ENCODE measurements around the gene TMPRSS11E.
"Not testable (repeated sequence)": the region's sequence is repeated elsewhere in the genome, so short reads cannot be mapped to it uniquely, and the experiment has no call there.

Gene TMPRSS11E

GRCh38 chr4:68462691-68463090 is 15.4 kb downstream of the TMPRSS11E start:
- DNase-seq (ENCODE audit: low read depth in 2 of 2), result no peak

DNA sequence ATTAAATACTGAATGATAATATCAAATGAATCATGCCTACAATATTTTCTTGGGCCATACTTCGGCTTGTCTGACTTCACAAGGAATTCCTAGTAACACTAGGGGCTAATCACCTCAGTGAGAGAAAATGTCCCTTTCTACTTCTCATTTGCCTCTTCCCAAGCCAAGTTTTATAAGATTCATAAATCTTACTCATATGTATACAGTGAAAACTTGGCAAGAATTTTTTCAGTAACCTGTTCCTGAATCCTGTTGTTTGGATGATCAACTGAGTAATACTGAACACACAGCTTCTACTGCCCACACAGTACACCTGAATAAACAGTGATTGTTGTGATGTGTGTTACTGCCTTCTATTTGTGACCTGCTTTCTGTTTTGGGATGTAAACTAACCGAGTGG is 16.5 kb downstream of the TMPRSS11E start:
- no peak for DNase-seq (ENCODE audit: low read depth in 2 of 2)

GRCh38 chr4:68465058-68465457 is 17.8 kb downstream of the TMPRSS11E start:
- DNase-seq (ENCODE audit: low read depth in 2 of 2), result no peak

DNA sequence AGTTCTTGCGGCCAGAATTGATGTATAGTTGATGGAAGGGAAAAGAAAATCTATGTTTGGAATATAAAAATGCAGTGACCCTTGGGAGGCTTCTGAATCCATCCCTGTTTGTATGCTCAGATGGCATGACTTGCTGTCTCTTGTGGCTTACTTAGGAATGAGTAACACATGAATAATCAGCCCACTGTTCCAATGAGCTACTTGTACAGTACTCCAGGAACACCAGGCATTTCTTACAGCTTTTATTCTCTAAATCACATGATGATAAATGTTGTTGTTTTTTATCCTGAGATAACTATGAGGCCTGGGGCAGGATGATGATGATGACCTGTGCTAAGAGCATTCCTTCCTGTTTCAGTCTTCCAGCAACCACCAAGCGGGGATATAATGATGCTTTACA is 18.9 kb downstream of the TMPRSS11E start:
- DNase-seq (ENCODE audit: low read depth in 2 of 2), result no peak

DNA sequence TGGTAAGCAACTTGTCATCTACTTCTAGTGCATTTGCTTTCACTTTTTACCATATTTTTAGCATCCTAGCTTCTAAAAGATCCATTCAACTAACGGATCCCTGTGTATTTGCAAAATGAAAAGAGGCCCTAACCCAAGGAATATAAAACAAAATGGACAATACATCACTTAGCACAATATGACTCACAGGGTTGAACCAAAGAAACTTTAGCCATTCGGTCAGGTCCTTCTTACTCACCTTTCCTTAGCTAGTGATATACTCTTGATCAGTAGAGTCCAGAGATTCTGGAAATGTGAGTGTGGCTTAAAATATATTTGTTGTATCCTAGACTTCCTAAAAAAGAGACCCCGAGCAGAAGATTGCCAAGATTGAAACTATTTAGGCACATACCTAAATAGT is 19.5 kb downstream of the TMPRSS11E start:
- no peak for DNase-seq (ENCODE audit: low read depth in 2 of 2)

- no peak for DNase-seq (ENCODE audit: low read depth in 2 of 2)
Measured at GRCh38 chr4:68469482-68469881, 22.2 kb downstream of the TMPRSS11E start.

DNA sequence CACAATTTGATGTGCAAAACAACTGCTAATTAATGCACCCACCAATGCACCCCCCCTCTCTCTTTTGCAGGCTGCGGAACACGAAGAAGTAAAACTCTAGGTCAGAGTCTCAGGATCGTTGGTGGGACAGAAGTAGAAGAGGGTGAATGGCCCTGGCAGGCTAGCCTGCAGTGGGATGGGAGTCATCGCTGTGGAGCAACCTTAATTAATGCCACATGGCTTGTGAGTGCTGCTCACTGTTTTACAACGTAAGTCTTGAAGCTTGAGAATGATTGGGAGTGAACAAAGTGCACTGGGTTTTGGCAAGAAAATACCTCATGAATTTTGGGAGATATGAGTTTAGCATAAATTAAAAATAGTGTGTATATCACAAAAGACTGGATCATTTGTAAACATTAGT is 28.9 kb downstream of the TMPRSS11E start:
- no peak for DNase-seq (ENCODE audit: low read depth in 2 of 2)

DNA sequence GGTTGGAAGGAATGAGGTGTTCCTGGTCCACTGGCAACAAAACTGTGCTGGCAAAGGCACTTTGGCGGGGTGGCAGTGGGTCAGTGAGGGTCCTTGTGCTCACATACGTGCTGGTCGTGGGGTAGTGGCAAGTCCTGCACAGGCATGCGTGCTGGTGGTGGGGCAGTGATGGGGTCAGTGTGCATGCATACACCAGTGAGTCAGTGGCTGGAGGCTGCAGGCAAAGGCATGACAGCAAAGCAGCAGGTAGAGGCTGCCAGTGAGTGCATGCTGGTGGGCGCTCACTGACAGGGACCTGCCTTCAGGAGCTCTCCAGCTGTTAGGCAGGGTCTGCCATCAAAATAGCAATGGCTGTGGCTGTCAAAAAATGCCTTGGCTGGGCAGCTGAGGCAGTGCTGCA is 42.1 kb downstream of the TMPRSS11E start:
- DNase-seq (ENCODE audit: low read depth in 2 of 2), result no peak

DNA sequence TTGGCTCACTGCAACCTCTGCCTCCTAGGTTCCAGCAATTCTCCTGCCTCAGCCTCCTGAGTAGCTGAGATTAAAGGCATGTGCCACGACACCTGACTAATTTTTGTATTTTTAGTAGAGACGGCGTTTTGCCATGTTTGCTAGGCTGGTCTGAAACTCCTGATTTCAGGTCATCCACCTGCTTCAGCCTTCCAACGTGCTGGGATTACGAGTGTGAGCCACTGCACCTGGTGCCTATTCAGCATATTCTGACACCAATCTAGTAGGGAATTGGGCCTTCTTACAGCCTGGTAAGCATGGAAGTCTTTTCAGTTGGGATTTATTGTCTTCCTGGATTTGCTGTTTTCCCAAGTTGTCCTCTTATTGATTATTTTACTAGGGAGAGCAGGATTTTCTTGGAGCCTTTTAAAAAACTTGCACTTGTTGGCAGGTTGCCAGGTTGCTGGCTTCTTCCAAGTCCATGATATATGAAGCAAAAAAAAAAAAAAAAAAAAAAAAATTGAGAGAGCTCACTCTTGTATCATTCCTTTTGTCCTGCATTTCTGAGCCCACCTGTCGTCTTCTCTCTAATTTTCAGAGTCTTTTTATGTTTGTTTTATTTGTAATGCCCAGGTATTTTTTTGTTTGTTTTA is 43.7 kb downstream of the TMPRSS11E start:
- no peak for DNase-seq (ENCODE audit: low read depth in 2 of 2)

- DNase-seq (ENCODE audit: low read depth in 2 of 2), result no peak
Measured at GRCh38 chr4:68494688-68495087, 47.4 kb downstream of the TMPRSS11E start.

GRCh38 chr4:68498413-68499007 is 51.2 kb downstream of the TMPRSS11E start:
- peak; percentile 8 to 24 for DNase-seq (ENCODE audit: low read depth in 2 of 2)

DNA sequence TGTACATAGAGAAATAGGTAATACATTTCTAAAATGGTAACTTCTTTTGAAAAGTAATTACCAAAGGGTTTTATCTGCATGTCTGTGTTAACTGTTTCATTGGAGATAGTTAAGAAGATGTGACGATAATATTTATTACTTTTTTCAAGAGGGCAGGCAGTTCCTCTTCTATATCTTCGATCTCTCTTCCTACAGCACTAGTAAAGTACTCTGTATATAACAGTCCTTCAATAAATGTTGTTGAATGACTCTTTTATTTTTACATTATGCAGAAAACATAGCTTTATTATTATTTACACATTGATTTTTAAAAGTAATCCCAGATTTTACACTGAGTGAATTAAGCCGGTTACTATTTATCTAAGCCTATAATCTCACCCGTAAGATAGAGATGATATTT is 51.8 kb downstream of the TMPRSS11E start:
- DNase-seq (ENCODE audit: low read depth in 2 of 2), result no peak

DNA sequence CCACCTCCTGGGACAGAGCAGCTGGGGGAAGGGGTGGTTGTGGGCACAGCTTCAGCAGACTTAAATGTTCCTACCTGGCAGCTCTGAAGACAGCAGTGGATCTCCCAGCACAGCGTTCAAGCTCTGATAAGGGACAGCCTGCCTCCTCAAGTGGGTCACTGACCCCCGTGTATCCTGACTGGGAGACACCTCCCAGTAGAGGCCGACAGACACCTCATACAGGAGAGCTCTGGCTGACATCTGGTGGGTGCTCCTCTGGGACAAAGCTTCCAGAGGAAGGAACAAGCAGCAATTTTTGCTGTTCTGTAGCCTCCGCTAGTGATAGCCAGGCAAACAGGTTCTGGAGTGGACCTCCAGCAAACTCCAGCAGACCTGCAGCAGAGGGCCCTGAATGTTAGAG is 56.2 kb downstream of the TMPRSS11E start:
- DNase-seq (ENCODE audit: low read depth in 2 of 2), result not testable (repeated sequence)

DNA sequence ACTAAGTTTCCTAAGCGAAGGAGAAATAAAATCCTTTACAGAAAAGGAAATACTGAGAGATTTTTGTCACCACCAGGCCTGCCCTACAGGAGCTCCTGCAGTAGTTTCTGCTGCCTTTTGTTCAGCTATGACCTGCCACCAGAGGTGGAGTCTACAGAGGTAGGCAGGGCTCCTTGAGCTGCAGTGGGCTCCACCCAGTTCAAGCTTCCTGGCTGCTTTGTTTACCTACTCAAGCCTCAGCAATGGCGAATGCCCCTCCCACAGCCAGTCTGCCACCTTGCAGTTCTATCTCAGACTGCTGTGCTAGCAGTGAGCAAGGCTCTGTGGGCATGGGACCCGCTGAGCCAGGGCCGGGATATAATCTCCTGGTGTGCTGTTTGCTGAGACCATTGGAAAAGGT is 57.6 kb downstream of the TMPRSS11E start:
- DNase-seq (ENCODE audit: low read depth in 2 of 2), result not testable (repeated sequence)

DNA sequence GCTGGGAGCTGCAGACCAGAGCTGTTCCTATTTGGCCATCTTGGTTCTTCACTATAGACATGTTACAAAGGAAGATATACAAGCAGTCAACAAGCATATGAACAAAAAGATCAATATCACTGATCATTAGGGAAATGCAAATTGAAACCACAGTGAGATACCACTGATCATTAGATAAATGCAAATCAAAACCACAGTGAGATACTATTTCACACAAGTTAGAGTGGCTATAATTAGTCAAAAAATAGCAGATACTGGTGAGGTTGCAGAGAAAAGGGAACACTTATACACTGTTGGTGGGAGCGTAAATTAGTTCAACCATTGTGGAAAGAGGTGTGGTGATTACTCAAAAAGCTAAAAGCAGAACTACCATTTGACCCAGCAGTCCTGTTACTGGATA is 58.2 kb downstream of the TMPRSS11E start:
- not testable (repeated sequence) for DNase-seq (ENCODE audit: low read depth in 2 of 2)

DNA sequence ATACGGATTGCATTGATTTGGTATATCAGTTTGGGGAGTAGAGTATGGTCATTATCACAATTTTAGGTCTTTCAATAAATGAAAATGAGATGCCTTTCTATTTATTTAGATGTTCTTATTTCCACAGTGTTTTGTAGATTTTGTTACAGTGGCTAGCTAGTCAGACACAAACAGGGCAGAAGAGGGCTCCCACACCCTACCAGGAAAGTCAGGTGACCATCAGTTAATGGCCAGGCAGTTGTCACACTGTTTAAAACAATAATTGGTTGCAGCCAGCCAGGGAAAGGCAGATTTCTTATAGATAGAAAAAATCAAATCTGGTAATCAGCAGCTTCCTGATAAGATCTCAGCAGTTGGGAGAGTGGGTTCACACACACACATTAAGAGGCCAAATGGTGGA is 71.6 kb downstream of the TMPRSS11E start:
- DNase-seq (ENCODE audit: low read depth in 2 of 2), result no peak

GRCh38 chr4:68520985-68521384 is 73.7 kb downstream of the TMPRSS11E start:
- no peak for DNase-seq (ENCODE audit: low read depth in 2 of 2)

- DNase-seq (ENCODE audit: low read depth in 2 of 2), result not testable (repeated sequence)
Measured at GRCh38 chr4:68522232-68522631, 75.0 kb downstream of the TMPRSS11E start.

DNA sequence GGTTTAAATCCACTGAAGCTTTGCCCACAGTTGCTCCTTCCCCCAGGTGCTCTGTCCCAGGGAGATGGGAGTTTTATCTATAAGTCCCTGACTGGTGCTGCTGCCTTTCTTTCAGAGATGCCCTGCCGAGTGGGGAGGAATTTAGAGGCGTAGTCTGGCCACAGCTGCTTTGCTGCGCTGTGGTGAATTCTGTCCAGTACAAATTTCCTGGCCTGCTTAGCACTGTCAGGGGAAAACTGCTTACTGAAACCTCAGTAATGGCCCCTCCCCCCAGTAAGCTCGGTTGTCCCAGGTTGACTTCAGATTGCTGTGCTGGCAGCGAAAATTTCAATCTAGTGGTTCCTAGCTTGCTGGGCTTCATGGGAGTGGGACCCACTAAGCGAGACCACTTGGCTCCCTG is 88.7 kb downstream of the TMPRSS11E start:
- no peak for DNase-seq (ENCODE audit: low read depth in 2 of 2)

DNA sequence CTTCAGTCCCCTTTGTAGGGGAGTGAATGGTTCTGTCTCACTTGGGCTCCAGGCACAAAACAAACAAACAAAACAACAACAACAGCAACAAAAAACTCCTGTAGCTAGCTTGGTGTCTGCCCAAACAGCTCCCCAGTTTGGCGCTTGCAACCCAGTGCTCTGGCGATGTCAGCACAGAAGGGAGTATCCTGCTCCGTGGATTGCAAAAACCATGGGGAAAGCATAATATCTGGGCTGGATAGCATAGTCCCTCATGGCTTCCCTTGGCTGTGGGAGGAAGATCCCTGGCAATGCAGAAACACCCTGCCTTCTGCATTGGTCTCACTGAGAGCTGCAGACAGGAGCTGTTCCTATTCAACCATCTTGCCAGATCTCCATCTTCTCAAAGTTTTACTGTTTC is 89.1 kb downstream of the TMPRSS11E start:
- no peak for DNase-seq (ENCODE audit: low read depth in 2 of 2)

- DNase-seq (ENCODE audit: low read depth in 2 of 2), result not testable (repeated sequence)
Measured at GRCh38 chr4:68542742-68543141, 95.5 kb downstream of the TMPRSS11E start.

All from stimulated activated CD4-positive, alpha-beta T cell treated with anti-CD3 and anti-CD28 coated beads, Interleukin-1b, Interleukin-23, amount 100 ng/mL, for 1 hour (primary cell).